Muscle layer of duodenum (tissue), 2 donors: ENCODE measurements around the gene TMEM82.

Experiments used
- H3K27ac ChIP-seq: one replicate; pipeline ENCODE4 v1.7.0; 2013; ENCODE audit warnings: mild to moderate bottlenecking, low read length
- H3K27me3 ChIP-seq: one replicate; pipeline ENCODE4 v1.7.0; 2013; ENCODE audit warnings: low read depth, mild to moderate bottlenecking, control low read depth, low read length
- H3K36me3 ChIP-seq, 2 donors: one replicate each; pipeline ENCODE4 v1.7.0; 2013; ENCODE audit warnings: low read length in 2 of 2, control low read depth in 1 of 2, mild to moderate bottlenecking in 1 of 2; ENCODE audit not compliant: insufficient read depth in 2 of 2, control insufficient read depth in 1 of 2
- H3K4me1 ChIP-seq, 2 donors: one replicate each; pipeline ENCODE4 v1.7.0; 2013; ENCODE audit warnings: low read length in 2 of 2, mild to moderate bottlenecking in 2 of 2, control low read depth in 1 of 2, moderate library complexity in 1 of 2; ENCODE audit not compliant: insufficient read depth in 2 of 2, control insufficient read depth in 1 of 2
- H3K4me3 ChIP-seq, 2 donors: one replicate each; pipeline ENCODE4 v1.7.0; 2013; ENCODE audit warnings: low read length in 2 of 2, low read depth in 1 of 2, mild to moderate bottlenecking in 1 of 2
- H3K9me3 ChIP-seq, 2 donors: one replicate each; pipeline ENCODE4 v1.7.0; 2013; ENCODE audit warnings: low read length in 2 of 2, control low read depth in 1 of 2, mild to moderate bottlenecking in 1 of 2; ENCODE audit not compliant: control insufficient read depth in 1 of 2
- donor health status: healthy.

TMEM82 gene

DNA sequence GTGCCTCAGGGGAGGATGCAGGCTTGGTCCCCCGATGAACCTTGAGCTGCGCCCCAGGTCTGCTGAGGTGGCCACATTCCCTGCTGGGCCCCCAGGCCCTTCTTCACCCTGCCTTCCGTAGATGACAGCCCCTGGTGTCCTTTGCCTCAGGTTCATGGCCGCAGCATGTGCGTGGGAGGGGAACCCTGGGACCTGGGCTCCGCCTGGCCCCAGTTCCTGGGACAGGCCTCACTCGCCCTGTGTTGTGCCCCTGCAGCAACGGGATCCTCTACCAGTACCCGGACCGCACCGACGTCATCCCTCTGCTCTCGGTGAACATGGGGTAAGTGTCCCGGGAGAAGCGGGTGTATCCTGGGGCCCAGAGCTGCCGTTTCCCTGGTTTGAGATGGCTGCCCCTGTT is 11.4 kb upstream of the TMEM82 start:
- no peak overlapping the region for H3K4me3 ChIP-seq
- no peaks in the 10 kb centered on the region for H3K27me3 ChIP-seq
- peaks cover 46 to 93% of the 10 kb centered on the region in 2 donors for H3K36me3 ChIP-seq
- H3K9me3 ChIP-seq = no peaks in the 10 kb centered on the region
- H3K4me1 ChIP-seq = peaks cover 0 to 5% of the 10 kb centered on the region in 2 donors
- H3K27ac ChIP-seq = no peak overlapping the region

DNA sequence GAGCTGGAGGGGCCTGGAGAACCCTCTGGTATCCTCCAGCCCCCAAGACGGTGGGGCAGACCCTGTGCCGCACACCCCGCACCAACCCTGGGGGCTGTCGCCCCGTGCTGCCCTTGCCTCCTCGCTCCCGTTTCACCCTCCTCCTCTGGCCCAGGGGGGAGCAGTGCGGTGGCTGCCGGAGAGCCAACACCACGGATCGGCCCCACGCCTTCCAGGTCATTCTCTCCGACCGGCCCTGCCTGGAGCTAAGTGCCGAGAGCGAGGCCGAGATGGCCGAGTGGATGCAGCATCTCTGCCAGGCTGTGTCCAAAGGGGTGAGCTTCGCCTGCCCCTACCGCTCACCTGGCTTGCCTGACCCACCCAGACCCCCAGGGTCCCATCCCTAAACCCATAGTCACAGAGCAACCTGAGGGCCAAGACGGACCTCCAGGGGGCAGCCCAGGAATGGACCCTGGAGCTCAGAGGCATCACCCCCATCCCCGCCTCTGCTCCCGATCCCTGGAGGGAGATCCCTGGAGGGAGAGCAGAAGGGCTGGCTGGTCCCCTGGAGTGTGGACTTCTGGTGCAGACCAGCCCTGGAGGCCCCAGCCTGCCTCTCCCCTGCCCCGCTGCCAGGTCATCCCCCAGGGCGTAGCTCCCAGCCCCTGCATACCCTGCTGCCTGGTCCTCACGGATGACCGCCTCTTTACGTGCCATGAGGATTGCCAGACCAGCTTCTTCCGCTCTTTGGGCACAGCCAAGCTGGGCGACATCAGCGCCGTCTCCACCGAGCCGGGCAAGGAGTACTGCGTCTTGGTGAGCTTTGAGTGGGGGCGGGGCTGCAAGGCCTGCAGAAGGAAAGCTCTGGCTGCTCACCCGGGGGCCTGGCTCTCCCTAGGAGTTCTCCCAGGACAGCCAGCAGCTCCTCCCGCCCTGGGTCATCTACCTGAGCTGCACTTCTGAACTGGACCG is 10.3 kb upstream of the TMEM82 start:
- H3K4me3 ChIP-seq = no peak overlapping the region
- H3K27me3 ChIP-seq = no peaks in the 10 kb centered on the region
- peaks cover 38 to 82% of the 10 kb centered on the region in 2 donors for H3K36me3 ChIP-seq
- H3K9me3 ChIP-seq = no peaks in the 10 kb centered on the region
- H3K4me1 ChIP-seq = peaks cover 0 to 9% of the 10 kb centered on the region in 2 donors
- no peak overlapping the region for H3K27ac ChIP-seq

DNA sequence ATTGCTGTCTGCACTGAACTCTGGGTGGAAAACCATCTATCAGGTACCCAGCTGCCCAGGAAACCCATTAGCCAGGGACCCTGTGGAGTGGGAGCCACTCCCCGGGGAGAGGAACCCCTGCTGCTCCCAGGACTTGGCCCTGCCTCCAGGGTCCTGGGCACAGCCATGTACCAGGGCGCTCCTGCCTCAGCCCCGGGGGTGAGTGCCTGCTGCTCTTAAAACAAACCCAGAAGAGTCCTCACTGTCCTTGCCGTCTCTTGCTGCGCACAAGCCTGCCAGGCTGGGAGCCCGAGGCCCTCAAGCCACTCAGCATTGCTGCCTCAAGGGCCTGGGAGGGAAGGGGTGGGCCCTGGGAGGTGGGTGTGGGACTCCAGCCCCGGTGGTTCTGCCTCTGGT is 9.6 kb upstream of the TMEM82 start:
- Histone ChIP-seq H3K9me3 (no peaks in the 10 kb centered on the region), H3K27ac (no peak overlapping the region), H3K4me3 (no peak overlapping the region), H3K27me3 (no peaks in the 10 kb centered on the region), H3K4me1 (peaks cover 0 to 9% of the 10 kb centered on the region in 2 donors), H3K36me3 (peaks cover 31 to 75% of the 10 kb centered on the region in 2 donors)

DNA sequence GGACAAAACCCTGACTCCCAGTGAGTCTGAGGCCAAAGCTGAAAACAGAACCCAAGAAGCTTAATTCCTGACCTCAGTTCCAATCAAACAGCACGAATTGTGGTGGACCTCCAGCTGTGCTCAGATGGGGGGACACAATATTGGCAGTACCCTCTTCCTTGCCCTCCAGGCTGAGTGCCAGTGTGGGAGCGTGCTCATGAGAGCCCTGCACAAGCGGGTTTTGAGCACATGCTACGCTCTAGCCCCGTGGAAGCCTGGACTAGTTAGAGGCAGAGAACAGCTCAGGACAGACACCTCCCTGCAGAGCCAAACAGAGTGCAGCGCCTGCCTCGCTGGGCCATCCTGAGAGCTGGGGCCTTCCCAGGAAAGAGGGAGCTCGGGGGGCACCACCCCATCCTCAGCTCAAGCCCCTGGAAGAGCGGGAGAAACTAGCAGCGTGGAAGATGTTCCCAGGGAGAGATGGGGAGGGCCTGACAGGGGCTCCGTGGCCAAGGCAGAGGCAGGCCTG is 9.0 kb upstream of the TMEM82 start:
- Histone ChIP-seq H3K27ac (no peak overlapping the region), H3K36me3 (peaks cover 27 to 69% of the 10 kb centered on the region in 2 donors), H3K27me3 (no peaks in the 10 kb centered on the region), H3K4me3 (no peak overlapping the region), H3K9me3 (no peaks in the 10 kb centered on the region), H3K4me1 (peaks cover 0 to 9% of the 10 kb centered on the region in 2 donors)

DNA sequence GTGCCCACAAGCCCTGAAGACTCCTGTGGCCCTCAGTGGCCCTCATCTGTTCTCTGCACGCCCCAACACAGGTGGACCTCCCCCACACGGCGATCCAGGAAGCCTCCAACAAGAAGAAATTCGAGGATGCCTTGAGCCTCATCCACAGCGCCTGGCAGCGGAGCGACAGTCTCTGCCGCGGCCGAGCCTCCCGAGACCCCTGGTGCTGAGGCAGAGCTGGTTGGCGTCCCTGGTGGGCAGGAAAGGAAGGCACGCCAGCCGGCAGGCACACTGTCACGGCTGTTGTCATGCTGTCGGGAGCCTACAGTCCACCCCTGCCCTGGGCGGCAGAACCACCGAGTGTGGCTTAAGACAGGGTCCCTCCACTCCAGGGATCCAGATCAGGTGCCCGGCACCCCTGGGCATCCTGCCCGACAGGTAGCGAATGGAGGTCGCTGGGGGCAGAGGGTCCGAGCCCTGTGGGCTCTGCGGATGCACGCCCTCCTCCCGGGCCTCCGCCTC is 8.5 kb upstream of the TMEM82 start:
- Histone ChIP-seq H3K4me3 (no peak overlapping the region), H3K27ac (no peak overlapping the region), H3K27me3 (no peaks in the 10 kb centered on the region), H3K4me1 (peaks cover 0 to 9% of the 10 kb centered on the region in 2 donors), H3K9me3 (no peaks in the 10 kb centered on the region), H3K36me3 (peaks cover 23 to 64% of the 10 kb centered on the region in 2 donors)

DNA sequence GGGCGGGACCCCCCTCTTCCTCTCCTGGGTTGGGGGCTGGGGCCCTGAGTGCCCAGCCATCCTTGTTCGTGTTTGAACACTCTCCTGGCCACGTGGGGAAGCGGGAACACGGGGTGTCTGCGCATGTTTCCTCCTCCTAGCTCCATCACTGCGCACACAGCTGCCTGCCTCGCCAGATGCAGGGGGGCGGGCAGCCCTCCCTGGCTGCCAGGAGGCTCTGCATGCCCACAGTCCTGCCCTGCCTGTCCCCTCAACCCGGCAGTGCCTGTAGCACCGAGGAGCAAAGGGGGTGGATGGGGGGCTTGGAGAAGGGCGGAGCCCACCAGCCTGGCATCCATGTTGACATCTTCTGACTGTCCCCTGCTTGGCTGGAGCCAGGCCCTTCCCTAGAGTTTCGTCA is 8.0 kb upstream of the TMEM82 start:
- no peak overlapping the region for H3K27ac ChIP-seq

DNA sequence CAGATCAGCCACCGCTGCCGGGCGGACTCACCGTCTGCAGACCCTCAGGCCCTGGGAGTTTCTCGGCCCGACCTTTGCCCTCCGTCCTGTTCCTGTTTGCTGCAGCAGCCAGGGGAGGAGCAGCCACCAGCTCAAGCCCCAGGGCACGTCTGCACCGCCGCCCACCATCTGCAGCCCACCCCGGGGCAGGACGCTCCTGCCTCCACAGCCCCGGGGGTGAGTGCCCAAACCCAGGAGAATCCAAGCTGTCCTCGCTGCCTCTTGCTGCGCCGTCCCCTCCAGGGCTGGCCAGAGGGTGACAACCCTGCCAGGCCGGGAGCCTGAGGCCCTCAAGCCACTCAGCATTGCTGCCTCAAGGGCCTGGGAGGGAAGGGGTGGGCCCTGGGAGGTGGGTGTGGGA is 7.4 kb upstream of the TMEM82 start:
- peaks cover 0 to 9% of the 10 kb centered on the region in 2 donors for H3K4me1 ChIP-seq
- H3K36me3 ChIP-seq = peaks cover 13 to 53% of the 10 kb centered on the region in 2 donors
- H3K27me3 ChIP-seq = no peaks in the 10 kb centered on the region
- H3K4me3 ChIP-seq = no peak overlapping the region
- no peaks in the 10 kb centered on the region for H3K9me3 ChIP-seq
- no peak overlapping the region for H3K27ac ChIP-seq

More for the DNA sequence above, 8.0 kb upstream of the TMEM82 start:
- Histone ChIP-seq H3K27me3 (no peaks in the 10 kb centered on the region), H3K4me3 (no peak overlapping the region), H3K4me1 (peaks cover 0 to 9% of the 10 kb centered on the region in 2 donors), H3K9me3 (no peaks in the 10 kb centered on the region), H3K36me3 (peaks cover 18 to 59% of the 10 kb centered on the region in 2 donors)

DNA sequence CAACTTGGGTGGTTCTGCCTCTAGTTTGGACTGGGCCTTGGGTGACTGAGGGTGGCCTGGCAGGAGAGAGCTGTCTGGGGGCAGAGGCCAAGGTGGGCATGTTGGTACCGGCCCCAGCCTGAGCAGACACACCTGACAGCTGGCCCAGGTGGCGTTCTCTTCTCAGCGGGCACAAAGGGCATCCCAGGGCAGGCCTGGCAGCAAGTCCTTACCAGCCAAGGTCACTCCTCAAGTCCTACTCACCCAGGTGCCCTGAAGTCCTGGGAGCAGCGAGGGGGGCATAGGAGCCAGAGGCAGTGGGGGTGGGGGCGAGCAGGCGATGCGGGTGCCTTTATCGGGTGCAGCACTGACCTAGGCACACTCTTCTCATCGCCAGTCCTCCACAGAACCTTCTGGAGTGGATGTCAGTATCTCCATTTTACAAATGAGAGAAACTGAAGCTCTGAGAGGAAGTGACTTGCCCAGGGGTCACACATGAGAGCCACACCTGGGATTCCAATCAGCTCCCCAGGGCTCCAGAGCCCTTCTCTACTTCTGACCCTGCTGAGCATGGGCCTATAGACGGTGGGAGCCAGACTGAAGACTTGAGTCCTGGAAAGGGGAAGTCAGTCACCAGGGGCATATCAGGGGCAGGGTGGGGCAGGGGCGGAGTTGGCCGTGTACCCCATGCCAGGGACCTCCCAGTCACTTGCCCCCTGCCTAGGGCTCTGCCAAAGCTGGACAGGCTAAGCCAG is 6.8 kb upstream of the TMEM82 start:
- Histone ChIP-seq H3K4me3 (no peak overlapping the region), H3K9me3 (no peaks in the 10 kb centered on the region), H3K27me3 (no peaks in the 10 kb centered on the region), H3K27ac (peak overlapping the region; percentile 39), H3K36me3 (peaks cover 13 to 47% of the 10 kb centered on the region in 2 donors), H3K4me1 (peaks cover 0 to 9% of the 10 kb centered on the region in 2 donors)

DNA sequence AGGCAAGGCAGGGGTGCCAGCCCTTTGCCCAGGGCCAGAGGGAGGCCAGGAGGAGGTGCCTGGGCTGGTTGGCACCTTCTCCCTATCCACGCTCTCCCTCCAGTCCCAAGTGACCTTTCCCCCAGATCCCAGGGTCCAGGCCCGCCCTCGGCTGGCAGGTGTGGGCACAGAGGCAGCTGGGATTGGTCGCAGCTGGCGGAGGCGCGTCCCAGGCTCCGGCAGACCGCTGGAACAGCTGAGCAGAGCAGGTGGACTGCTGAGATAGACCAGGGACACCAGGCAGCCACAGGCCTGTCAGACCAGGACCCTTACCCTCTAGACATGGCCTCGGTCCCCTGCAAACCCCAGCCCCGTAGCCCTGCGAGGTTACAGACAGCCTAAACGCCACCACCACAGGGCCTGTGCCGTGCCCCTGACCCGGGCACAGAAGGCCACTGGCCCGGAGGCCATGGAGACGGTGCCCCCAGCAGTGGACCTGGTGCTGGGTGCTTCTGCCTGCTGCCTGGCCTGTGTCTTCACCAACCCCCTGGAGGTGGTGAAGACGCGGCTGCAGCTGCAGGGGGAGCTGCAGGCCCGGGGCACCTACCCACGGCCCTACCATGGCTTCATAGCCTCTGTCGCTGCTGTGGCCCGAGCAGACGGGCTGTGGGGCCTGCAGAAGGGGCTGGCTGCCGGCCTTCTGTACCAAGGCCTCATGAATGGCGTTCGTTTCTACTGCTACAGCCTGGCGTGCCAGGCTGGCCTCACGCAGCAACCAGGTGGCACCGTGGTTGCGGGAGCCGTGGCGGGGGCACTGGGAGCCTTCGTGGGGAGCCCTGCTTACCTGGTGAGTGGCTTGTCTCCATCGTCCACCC is 6.0 kb upstream of the TMEM82 start, which contains the start of gene SLC25A34:
SLC25A34 (plus strand) TSS at position 221 of the 854 bp plus-strand sequence; CDS start at position 449, 228 bp downstream.
- peaks cover 0 to 12% of the 10 kb centered on the region in 2 donors for H3K4me1 ChIP-seq

DNA sequence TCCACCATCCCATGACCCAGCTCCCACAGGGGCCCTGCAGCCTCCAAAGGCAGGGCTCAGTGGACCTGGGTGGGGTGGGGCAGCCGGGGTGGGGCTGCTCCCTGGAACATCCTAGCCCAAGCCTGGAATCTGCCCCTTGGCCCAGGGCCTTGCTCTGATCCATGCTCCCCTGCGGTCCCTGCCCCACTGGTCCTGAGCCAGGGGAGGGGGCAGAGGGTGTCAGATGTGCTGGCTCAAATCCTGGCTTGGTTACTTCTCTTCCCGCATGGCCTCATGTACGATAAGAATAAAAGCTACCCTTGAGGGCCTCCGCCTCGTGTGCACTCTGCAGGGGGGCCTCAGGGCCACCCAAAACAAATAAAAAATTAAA is 5.4 kb upstream of the TMEM82 start:
- no peaks in the 10 kb centered on the region for H3K9me3 ChIP-seq
- H3K4me1 ChIP-seq = peaks cover 0 to 17% of the 10 kb centered on the region in 2 donors
- H3K27me3 ChIP-seq = no peaks in the 10 kb centered on the region
- H3K36me3 ChIP-seq = peaks cover 5 to 33% of the 10 kb centered on the region in 2 donors
- H3K4me3 ChIP-seq = no peak overlapping the region
- H3K27ac ChIP-seq = no peak overlapping the region

More for the DNA sequence above, 6.0 kb upstream of the TMEM82 start, which contains the start of gene SLC25A34:
- no peaks in the 10 kb centered on the region for H3K9me3 ChIP-seq
- H3K27me3 ChIP-seq = no peaks in the 10 kb centered on the region
- H3K36me3 ChIP-seq = peaks cover 9 to 39% of the 10 kb centered on the region in 2 donors
- peak within 1 kb of the TSS; percentile 39 for H3K27ac ChIP-seq
- no peak within 1 kb of the TSS for H3K4me3 ChIP-seq
